Body of pancreas (tissue), 4 donors: Measurements from ENCODE around the gene PCDHGA11. TPM values are rescaled to one million over a fixed set of nuclear protein-coding genes. Genes with fewer than 3 reads are reported as not detected.
"Not testable (repeated sequence)": the region's sequence is repeated elsewhere in the genome, so short reads cannot be mapped to it uniquely, and the experiment has no call there.

Source experiments
- ATAC-seq: fragments of 150-250 bp; one replicate; pipeline ENCODE4 v1.9.1; 2016
- DNase-seq, 4 donors: peaks; one replicate each; pipeline ENCODE4 v3.0.0-alpha.2; 2019
- H3K27ac ChIP-seq, 4 donors: fragments of 200-600 bp; sonication (generic); 1 replicate in 3 of 4; 2 replicates in 1 of 4; pipeline versions ENCODE4 v1.5.1 to v1.6.1; 2016 to 2019; ENCODE audit warnings: mild to moderate bottlenecking in 1 of 4, mixed read lengths in 1 of 4, moderate library complexity in 1 of 4
- H3K27me3 ChIP-seq, 2 donors: fragments of 200-600 bp; sonication (generic); one replicate each; pipeline ENCODE4 v1.6.0; 2016; ENCODE audit warnings: mild to moderate bottlenecking in 1 of 2
- H3K36me3 ChIP-seq, 2 donors: fragments of 200-600 bp; sonication (generic); replicated peaks in 1 of 2; 2 replicates each; pipeline ENCODE4 v1.5.1; 2016; ENCODE audit warnings: low read depth in 2 of 2; ENCODE audit not compliant: insufficient read depth in 1 of 2
- H3K4me1 ChIP-seq: fragments of 200-600 bp; sonication (generic); one replicate; pipeline ENCODE4 v1.6.0; 2016
- H3K4me3 ChIP-seq, 2 donors: fragments of 200-600 bp; sonication (generic); 1 replicate in 1 of 2; 2 replicates in 1 of 2; pipeline ENCODE4 v1.5.1; 2016 to 2019
- H3K9me3 ChIP-seq, 3 donors: fragments of 200-600 bp; sonication (generic); 1 replicate in 2 of 3; 2 replicates in 1 of 3; pipeline ENCODE4 v1.5.1; 2016
- POLR2A ChIP-seq, 3 donors: fragments of 450-650 bp; IDR thresholded peaks; one replicate each; pipeline ENCODE4 v1.6.1; 2016; ENCODE audit warnings: antibody characterized with exemption in 3 of 3, mild to moderate bottlenecking in 2 of 3
- WGBS, 2 donors: methylation state at CpG; one replicate each; pipeline ENCODE4 v1.1.5; 2017; 5-methylcytosine and 5-hydroxymethylcytosine counted together
- intact Hi-C: fragments of 100-400 bp; cut with DNase I; formaldehyde crosslinking; loops from one replicate; pipeline ENCODE4 v1.15.1; 2023
- total RNA-seq, 2 donors: library from RNA; depleted of rRNA; stranded (reverse); fragments of >200 nt; gene quantifications; one replicate each; pipeline ENCODE4 v1.1.0, GENCODE V29; 2016
- TF ChIP-seq, protein P1 (sequence below), 7 experiments: fragments of 450-650 bp in 4 of 7; fragments of 200-600 bp in 3 of 7; sonication (generic) in 3 of 7; IDR thresholded peaks; one replicate each; pipeline ENCODE4 v1.5.1; 2016 to 2019; ENCODE audit warnings: antibody characterized with exemption in 7 of 7

Gene PCDHGA11
- total RNA-seq, 2 donors from 2014 or later, result 4.9 to 6.9 TPM

DNA sequence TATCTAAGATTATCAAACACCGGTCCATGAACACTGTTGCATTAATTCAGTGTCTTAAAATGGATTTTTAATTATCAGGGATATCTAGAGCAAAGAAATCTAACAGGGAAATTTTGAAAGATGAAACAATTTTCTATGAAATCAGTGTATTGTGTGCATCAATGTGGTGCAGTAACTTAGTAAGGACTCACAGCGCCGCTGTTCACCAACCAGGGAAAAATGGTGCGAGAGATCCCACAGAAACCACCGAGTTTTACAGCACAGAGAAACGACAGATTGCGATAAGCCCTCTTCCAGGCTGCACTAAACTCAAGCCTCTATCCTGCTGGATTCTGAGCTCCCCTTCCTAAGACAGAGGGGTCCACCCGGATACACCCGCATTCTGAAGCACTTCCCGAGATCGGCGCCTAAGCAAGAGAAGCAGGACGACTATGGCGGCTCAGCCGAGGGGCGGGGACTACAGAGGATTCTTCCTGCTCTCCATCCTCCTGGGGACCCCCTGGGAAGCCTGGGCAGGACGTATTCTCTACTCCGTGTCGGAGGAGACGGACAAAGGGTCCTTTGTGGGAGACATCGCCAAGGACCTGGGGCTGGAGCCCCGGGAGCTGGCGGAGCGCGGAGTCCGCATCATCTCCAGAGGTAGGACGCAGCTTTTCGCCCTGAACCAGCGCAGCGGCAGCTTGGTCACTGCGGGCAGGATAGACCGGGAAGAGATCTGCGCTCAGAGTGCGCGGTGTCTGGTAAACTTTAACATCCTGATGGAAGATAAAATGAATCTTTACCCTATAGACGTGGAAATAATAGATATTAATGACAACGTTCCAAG, 38.2 kb upstream of the PCDHGA11 start, which contains the start of gene PCDHGA7:
Gene PCDHGA7 (plus strand): TSS at position 274 of the 826 bp plus-strand sequence. CDS start 158 bp downstream, at position 432.
- no peaks in the 10 kb centered on the region for H3K4me1 ChIP-seq
- no peaks in the 10 kb centered on the region for H3K27me3 ChIP-seq
- 9 to 17% methylated on average over 24 to 37 of the region's 37 CpGs for WGBS, 2 donors
- ATAC-seq (no peak), DNase-seq (no peak)
- TF ChIP-seq, protein P1, sequence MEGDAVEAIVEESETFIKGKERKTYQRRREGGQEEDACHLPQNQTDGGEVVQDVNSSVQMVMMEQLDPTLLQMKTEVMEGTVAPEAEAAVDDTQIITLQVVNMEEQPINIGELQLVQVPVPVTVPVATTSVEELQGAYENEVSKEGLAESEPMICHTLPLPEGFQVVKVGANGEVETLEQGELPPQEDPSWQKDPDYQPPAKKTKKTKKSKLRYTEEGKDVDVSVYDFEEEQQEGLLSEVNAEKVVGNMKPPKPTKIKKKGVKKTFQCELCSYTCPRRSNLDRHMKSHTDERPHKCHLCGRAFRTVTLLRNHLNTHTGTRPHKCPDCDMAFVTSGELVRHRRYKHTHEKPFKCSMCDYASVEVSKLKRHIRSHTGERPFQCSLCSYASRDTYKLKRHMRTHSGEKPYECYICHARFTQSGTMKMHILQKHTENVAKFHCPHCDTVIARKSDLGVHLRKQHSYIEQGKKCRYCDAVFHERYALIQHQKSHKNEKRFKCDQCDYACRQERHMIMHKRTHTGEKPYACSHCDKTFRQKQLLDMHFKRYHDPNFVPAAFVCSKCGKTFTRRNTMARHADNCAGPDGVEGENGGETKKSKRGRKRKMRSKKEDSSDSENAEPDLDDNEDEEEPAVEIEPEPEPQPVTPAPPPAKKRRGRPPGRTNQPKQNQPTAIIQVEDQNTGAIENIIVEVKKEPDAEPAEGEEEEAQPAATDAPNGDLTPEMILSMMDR (IDR thresholded peaks at IDR 0.05), result peak in 3 of 7 experiments; percentile 7 to 16 (median 16)
- TF ChIP-seq POLR2A (IDR thresholded peaks at IDR 0.05), result no peak
- H3K4me3 ChIP-seq, result peak within 1 kb of the TSS in 1 of 2 donors; percentile 0
- no peaks in the 10 kb centered on the region for H3K36me3 ChIP-seq
- peaks cover 0 to 55% (median 3%) of the 10 kb centered on the region in 3 donors for H3K9me3 ChIP-seq
- H3K27ac ChIP-seq, result no peak within 1 kb of the TSS
- intact Hi-C loops, result no loop called here

DNA sequence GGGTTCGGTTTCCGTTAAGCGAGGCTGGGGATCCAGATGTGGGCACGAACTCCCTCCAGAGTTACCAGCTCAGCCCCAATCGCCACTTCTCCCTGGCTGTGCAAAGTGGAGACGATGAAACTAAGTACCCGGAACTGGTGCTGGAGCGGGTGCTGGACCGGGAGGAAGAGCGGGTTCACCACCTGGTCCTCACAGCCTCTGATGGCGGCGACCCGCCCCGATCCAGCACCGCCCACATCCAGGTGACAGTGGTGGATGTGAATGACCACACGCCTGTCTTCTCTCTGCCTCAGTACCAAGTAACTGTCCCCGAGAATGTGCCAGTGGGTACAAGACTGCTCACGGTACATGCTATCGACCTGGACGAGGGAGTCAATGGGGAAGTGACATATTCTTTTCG, 37.5 kb upstream of the PCDHGA11 start:
- ATAC-seq (no peak), DNase-seq (no peak)
- Histone ChIP-seq H3K9me3 (peaks cover 0 to 56% (median 3%) of the 10 kb centered on the region in 3 donors), H3K27ac (no peak overlapping the region), H3K4me3 (no peak overlapping the region), H3K27me3 (no peaks in the 10 kb centered on the region), H3K36me3 (no peaks in the 10 kb centered on the region), H3K4me1 (no peaks in the 10 kb centered on the region)
- intact Hi-C loops, result no loop called here
- no peak for TF ChIP-seq POLR2A (IDR thresholded peaks at IDR 0.05)
- TF ChIP-seq, protein P1 (IDR thresholded peaks at IDR 0.05), result no peak
- WGBS, 2 donors, result 27 to 35% methylated on average over 14 to 21 of the region's 21 CpGs

DNA sequence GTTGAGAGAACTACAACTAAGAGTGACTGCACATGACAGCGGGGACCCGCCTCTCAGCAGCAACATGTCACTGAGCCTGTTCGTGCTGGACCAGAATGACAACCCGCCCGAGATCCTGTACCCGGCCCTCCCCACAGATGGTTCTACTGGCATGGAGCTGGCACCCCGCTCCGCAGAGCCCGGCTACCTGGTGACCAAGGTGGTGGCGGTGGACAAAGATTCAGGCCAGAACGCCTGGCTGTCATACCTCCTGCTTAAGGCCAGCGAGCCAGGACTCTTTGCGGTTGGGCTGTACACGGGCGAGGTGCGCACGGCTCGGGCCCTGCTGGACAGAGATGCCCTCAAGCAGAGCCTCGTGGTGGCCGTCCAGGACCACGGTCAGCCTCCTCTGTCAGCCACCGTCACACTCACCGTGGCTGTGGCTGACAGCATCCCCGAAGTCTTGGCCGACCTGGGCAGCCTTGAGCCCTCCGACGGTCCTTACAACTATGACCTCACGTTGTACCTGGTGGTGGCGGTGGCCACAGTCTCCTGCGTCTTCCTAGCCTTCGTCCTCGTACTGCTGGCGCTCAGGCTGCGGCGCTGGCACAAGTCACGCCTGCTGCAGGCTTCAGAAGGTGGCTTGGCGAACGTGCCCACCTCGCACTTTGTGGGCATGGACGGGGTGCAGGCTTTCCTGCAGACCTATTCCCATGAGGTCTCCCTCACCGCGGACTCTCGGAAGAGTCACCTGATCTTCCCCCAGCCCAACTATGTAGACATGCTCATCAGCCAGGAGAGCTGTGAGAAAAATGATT, 36.2 kb upstream of the PCDHGA11 start:
- H3K4me3 ChIP-seq, result no peak overlapping the region
- 35 to 55% methylated on average over 16 to 42 of the region's 43 CpGs for WGBS, 2 donors

DNA sequence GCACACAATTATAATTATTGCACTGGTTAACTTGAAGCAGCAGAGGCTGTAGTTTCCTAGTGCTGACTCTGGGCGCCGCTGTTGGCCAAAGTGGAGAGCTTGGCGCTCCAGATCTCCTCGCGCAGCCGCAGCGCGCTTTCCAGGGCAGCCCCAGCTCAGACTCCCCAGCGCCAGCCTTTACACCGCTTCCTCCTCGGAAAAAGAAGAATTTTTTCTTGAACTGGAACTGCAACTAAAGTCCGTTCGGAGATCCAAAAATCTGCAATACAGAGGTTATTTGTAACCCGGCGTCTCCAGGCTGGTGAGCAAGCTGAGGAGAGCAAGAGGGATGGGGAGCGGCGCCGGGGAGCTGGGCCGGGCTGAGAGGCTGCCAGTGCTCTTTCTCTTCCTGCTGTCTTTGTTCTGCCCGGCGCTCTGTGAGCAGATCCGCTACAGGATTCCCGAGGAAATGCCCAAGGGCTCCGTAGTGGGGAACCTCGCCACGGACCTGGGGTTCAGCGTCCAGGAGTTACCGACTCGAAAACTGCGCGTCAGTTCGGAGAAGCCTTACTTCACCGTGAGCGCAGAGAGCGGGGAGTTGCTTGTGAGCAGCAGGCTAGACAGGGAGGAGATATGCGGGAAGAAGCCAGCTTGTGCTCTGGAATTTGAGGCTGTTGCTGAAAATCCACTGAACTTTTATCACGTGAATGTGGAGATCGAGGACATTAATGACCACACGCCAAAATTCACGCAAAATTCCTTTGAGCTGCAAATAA, 33.1 kb upstream of the PCDHGA11 start, which contains the start of gene PCDHGB4:
Gene PCDHGB4 (plus strand): TSS at position 142 of the 755 bp plus-strand sequence. CDS start 187 bp downstream, at position 329.
- TF ChIP-seq, protein P1 (IDR thresholded peaks at IDR 0.05), result peak in 4 of 7 experiments; percentile 27 to 34 (median 32)
- WGBS, 2 donors, result 8 to 12% methylated on average over 17 to 23 of the region's 40 CpGs
- H3K27me3 ChIP-seq, result not testable (repeated sequence)

More for the DNA sequence above, 36.2 kb upstream of the PCDHGA11 start:
- no peaks in the 10 kb centered on the region for H3K27me3 ChIP-seq
- H3K4me1 ChIP-seq, result no peaks in the 10 kb centered on the region
- ATAC-seq (no peak), DNase-seq (no peak)
- TF ChIP-seq, protein P1 (IDR thresholded peaks at IDR 0.05), result no peak
- TF ChIP-seq POLR2A (IDR thresholded peaks at IDR 0.05), result no peak
- H3K36me3 ChIP-seq, result no peaks in the 10 kb centered on the region
- peaks cover 0 to 65% (median 7%) of the 10 kb centered on the region in 3 donors for H3K9me3 ChIP-seq
- intact Hi-C loops, result no loop called here
- H3K27ac ChIP-seq, result no peak overlapping the region

More for the DNA sequence above, 33.1 kb upstream of the PCDHGA11 start, which contains the start of gene PCDHGB4:
- H3K36me3 ChIP-seq, H3K27ac ChIP-seq, H3K4me1 ChIP-seq, H3K4me3 ChIP-seq, intact Hi-C loops: not testable (repeated sequence)
- ATAC-seq (peak; percentile 62), DNase-seq (peak in 2 of 4 donors; percentile 26 to 32)
- H3K9me3 ChIP-seq, result peaks cover 0 to 68% (median 12%) of the 10 kb centered on the region in 3 donors
